Smooth muscle cell (in vitro differentiated cells): ENCODE data around the gene LRGUK. TPM values are rescaled to one million over a fixed set of nuclear protein-coding genes. Genes with fewer than 3 reads are reported as not detected.

ENCODE experiments used
- DNase-seq: peaks from one replicate; lab custom pipeline; 2025; ENCODE audit not compliant: unreplicated experiment; lab: John Stamatoyannopoulos, UW
- H2AFZ ChIP-seq: fragments of 200-600 bp; sonication (generic); 2 replicates; pipeline ENCODE4 v1.6.0; 2016; ENCODE audit warnings: antibody characterized with exemption, low read depth, mild to moderate bottlenecking
- H3F3A ChIP-seq: fragments of 200-600 bp; sonication (generic); 2 replicates; pipeline ENCODE4 v1.6.0; 2017; ENCODE audit warnings: antibody characterized with exemption, low read depth
- H3K27ac ChIP-seq: fragments of 200-600 bp; sonication (generic); 2 replicates; pipeline ENCODE4 v1.5.1; 2016; ENCODE audit warnings: low read depth, mild to moderate bottlenecking
- H3K27me3 ChIP-seq: fragments of 200-600 bp; sonication (generic); 2 replicates; pipeline ENCODE4 v1.6.1; 2016; ENCODE audit warnings: low read depth, mild to moderate bottlenecking
- H3K36me3 ChIP-seq: fragments of 200-600 bp; sonication (generic); 2 replicates; pipeline ENCODE4 v1.5.1; 2016; ENCODE audit warnings: low read depth
- H3K4me1 ChIP-seq: fragments of 200-600 bp; sonication (generic); 2 replicates; pipeline ENCODE4 v1.5.1; 2016; ENCODE audit warnings: low read depth
- H3K4me2 ChIP-seq: fragments of 200-600 bp; sonication (generic); 2 replicates; pipeline ENCODE4 v1.6.0; 2016; ENCODE audit warnings: mild to moderate bottlenecking
- H3K4me3 ChIP-seq: fragments of 200-600 bp; sonication (generic); 2 replicates; pipeline ENCODE4 v1.5.1; 2016; ENCODE audit warnings: mild to moderate bottlenecking
- H3K79me2 ChIP-seq: fragments of 200-600 bp; sonication (generic); 2 replicates; pipeline ENCODE4 v1.6.0; 2016; ENCODE audit warnings: low read depth, mild to moderate bottlenecking
- H3K9ac ChIP-seq: fragments of 200-600 bp; sonication (generic); 2 replicates; pipeline ENCODE4 v1.6.0; 2016; ENCODE audit warnings: low read depth
- H3K9me3 ChIP-seq: fragments of 200-600 bp; sonication (generic); replicated peaks from 2 replicates; pipeline ENCODE4 v1.5.1; 2016; ENCODE audit warnings: low read depth
- H4K20me1 ChIP-seq: fragments of 200-600 bp; sonication (generic); 2 replicates; pipeline ENCODE4 v1.6.0; 2016; ENCODE audit warnings: low read depth
- CTCF ChIP-seq: fragments of 200-600 bp; sonication (generic); IDR thresholded peaks from 2 replicates; pipeline ENCODE4 v1.5.1; 2017; ENCODE audit warnings: borderline replicate concordance, mild to moderate bottlenecking, antibody characterized with exemption; ENCODE audit not compliant: insufficient read depth, poor library complexity, severe bottlenecking
- WGBS: methylation state at CpG from one replicate; pipeline ENCODE4 v1.1.7; 2016; ENCODE audit warnings: low lambda C conversion rate; 5-methylcytosine and 5-hydroxymethylcytosine counted together
- polyA plus RNA-seq: library from polyadenylated mRNA; unstranded; fragments of >200 nt; fragmentation: Nextera tagmentation; extraction: Ambion mirVana; gene quantifications from 2 replicates; pipeline ENCODE4 v1.2.1, GENCODE V29; 2016
- total RNA-seq: library from RNA; depleted of rRNA; stranded (reverse); fragments of >200 nt; gene quantifications from 2 replicates; pipeline ENCODE4 v1.2.3, GENCODE V29; 2014

LRGUK gene
- total and polyA plus RNA-seq, 2 experiments from 2014 or later = 0.18 TPM; not detected in 1

DNA sequence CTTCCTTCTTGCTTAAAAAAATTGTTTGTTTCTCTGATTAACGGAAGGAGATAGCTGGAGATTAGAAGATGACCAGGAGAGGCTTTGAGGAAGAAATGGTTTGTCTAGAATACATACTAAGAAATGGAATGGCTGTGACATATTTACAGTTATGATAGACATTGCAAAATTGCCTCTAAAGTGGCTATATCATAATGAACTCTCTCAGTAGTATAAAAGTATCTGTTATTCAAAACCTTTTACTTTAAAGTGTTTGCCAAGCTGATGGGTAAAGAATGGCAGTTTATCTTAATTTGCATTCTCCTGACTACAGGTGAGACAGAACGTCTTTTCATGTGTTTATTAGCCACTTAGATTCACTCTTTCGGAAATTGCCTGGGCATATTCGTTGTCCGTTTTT is 28.7 kb downstream of the LRGUK start:
- Histone ChIP-seq H3K27me3 (no peaks in the 10 kb centered on the region), H4K20me1 (no peaks in the 10 kb centered on the region), H3K36me3 (no peaks in the 10 kb centered on the region), H3K4me1 (no peaks in the 10 kb centered on the region), H3K27ac (no peak overlapping the region), H3K9me3 (no peaks in the 10 kb centered on the region), H3K79me2 (no peaks in the 10 kb centered on the region), H3F3A (no peaks in the 10 kb centered on the region), H3K4me2 (no peak overlapping the region), H3K9ac (no peak overlapping the region), H2AFZ (no peak overlapping the region), H3K4me3 (no peak overlapping the region)
- TF ChIP-seq CTCF = no peak
- WGBS = 86% methylated on average over 5 of the region's 5 CpGs
- DNase-seq = no peak

DNA sequence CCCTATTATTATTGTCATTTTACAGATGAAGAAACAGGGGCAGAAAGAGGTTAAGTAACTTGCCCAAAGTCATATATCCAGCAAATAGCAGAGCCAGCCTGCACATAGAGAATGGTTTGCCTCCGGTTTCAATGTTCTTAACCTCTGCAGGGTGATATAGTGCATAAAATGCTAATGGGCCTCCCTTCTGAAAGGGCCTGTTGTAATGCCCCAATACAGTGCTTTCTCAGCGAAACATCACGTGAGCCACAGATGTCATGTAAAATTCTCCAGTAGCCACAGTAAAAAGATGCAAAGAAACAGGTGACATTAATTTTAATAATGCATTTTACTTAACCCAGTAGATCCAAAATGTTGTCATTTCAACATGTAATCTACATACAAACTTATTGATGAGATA is 38.1 kb downstream of the LRGUK start:
- Histone ChIP-seq H3K79me2 (no peaks in the 10 kb centered on the region), H3K9me3 (no peaks in the 10 kb centered on the region), H3K4me3 (no peak overlapping the region), H3K27me3 (no peaks in the 10 kb centered on the region), H3K36me3 (no peaks in the 10 kb centered on the region), H4K20me1 (no peaks in the 10 kb centered on the region), H3F3A (no peaks in the 10 kb centered on the region), H3K27ac (no peak overlapping the region), H3K4me2 (no peak overlapping the region), H2AFZ (no peak overlapping the region), H3K9ac (no peak overlapping the region), H3K4me1 (no peaks in the 10 kb centered on the region)
- DNase-seq = no peak
- WGBS = 95% methylated on average over 3 of the region's 3 CpGs
- TF ChIP-seq CTCF = no peak

- Histone ChIP-seq H3K79me2 (no peaks in the 10 kb centered on the region), H3K9me3 (no peaks in the 10 kb centered on the region), H3K9ac (no peak overlapping the region), H3K4me3 (no peak overlapping the region), H3K4me1 (no peaks in the 10 kb centered on the region), H3K4me2 (no peak overlapping the region), H3K36me3 (no peaks in the 10 kb centered on the region), H3K27me3 (no peaks in the 10 kb centered on the region), H3K27ac (no peak overlapping the region), H3F3A (no peaks in the 10 kb centered on the region), H4K20me1 (no peaks in the 10 kb centered on the region), H2AFZ (no peak overlapping the region)
- TF ChIP-seq CTCF = no peak
- DNase-seq = no peak
- 97% methylated on average over 5 of the region's 5 CpGs for WGBS
Measured at GRCh38 chr7:134167250-134167649, 40.1 kb downstream of the LRGUK start.

DNA sequence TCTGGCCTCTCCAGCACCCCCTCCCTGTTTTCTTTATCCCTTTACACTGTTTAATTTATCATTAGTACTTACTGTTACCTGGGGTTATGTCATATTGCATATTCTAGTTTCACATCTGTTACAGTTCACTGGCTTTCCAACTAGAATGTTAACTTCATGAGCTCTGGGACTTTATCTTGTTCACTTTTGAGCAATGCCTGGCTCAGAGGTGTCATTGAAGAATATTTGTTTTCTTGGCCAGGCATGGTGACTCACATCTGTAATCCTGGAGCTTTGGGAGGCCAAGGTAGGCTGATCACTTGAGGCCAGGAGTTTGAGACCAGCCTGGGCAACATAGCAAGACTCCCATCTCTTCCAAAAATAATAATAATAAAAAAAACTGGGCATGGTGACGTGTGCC is 40.7 kb downstream of the LRGUK start:
- no peaks in the 10 kb centered on the region for H3K9me3 ChIP-seq
- H3K27me3 ChIP-seq = no peaks in the 10 kb centered on the region
- no peaks in the 10 kb centered on the region for H3K4me1 ChIP-seq
- H4K20me1 ChIP-seq = no peaks in the 10 kb centered on the region
- TF ChIP-seq CTCF = no peak
- H3K4me3 ChIP-seq = no peak overlapping the region
- no peak overlapping the region for H3K4me2 ChIP-seq
- H3K79me2 ChIP-seq = no peaks in the 10 kb centered on the region
- no peaks in the 10 kb centered on the region for H3F3A ChIP-seq
- no peak for DNase-seq
- H3K36me3 ChIP-seq = no peaks in the 10 kb centered on the region
- 92% methylated on average over 1 of the region's 1 CpG for WGBS
- H3K27ac ChIP-seq = no peak overlapping the region
- no peak overlapping the region for H3K9ac ChIP-seq
- H2AFZ ChIP-seq = no peak overlapping the region
